ENCODE measurements around the gene BSG. TPM values are rescaled to one million over a fixed set of nuclear protein-coding genes. Genes with fewer than 3 reads are reported as not detected.

BSG gene
- total and polyA plus RNA-seq, 11 donors = 727 to 2,989 (median 1,462) TPM

- peaks cover 0 to 4% (median 0%) of the 10 kb centered on the region in 12 donors for H3K9me3 ChIP-seq
- peaks cover 0 to under 1% (median 0%) of the 10 kb centered on the region in 9 donors for H3K36me3 ChIP-seq
- intact Hi-C loops (cut with DNase I) = no loop called here
Observed at GRCh38 chr19:525857-526419, 46.5 kb upstream of the BSG start.

GRCh38 chr19:530134-531008 is 42.0 kb upstream of the BSG start:
- intact Hi-C loops (cut with DNase I) = loop anchor here in 5 of 10 donors (5.0 to 10.0 kb wide), 2 partner anchors 42 to 104 kb away; partner anchors contain the start of genes BSG (in 4 of the 5), FGF22 (in 1 of the 5) and POLRMT (in 1 of the 5)
- H3K4me1 ChIP-seq = peaks cover 15 to 30% (median 24%) of the 10 kb centered on the region in 12 donors
- 67 to 71% (median 70%) methylated on average over 33 to 38 of the region's 38 CpGs for WGBS, 4 donors
- H3K9me3 ChIP-seq = no peaks in the 10 kb centered on the region
- peaks cover 0 to 5% (median 0%) of the 10 kb centered on the region in 9 donors for H3K27me3 ChIP-seq
- DNase-seq = no peak
- ATAC-seq = no peak
- peak overlapping the region; percentile 74 to 100 (median 92) for H3K4me3 ChIP-seq
- H3K36me3 ChIP-seq = peaks cover 0 to 6% (median under 1%) of the 10 kb centered on the region in 9 donors
- TF ChIP-seq POLR2A (IDR thresholded peaks at IDR 0.05) (no peak), CTCF (IDR thresholded peaks at IDR 0.05) (no peak)
- H3K27ac ChIP-seq = peak overlapping the region in 11 of 12 donors; percentile 93 to 100 (median 98)

More at GRCh38 chr19:525857-526419, 46.5 kb upstream of the BSG start:
- DNase-seq (no peak), ATAC-seq (no peak)
- H3K27me3 ChIP-seq = peaks cover 0 to 5% (median 0%) of the 10 kb centered on the region in 9 donors
- WGBS, 4 donors = 42 to 47% (median 46%) methylated on average over 13 of the region's 13 CpGs
- no peak overlapping the region for H3K27ac ChIP-seq
- H3K4me1 ChIP-seq = peaks cover 0 to 7% (median 5%) of the 10 kb centered on the region in 12 donors
- TF ChIP-seq CTCF (IDR thresholded peaks at IDR 0.05) (no peak), POLR2A (IDR thresholded peaks at IDR 0.05) (no peak)
- no peak overlapping the region for H3K4me3 ChIP-seq

GRCh38 chr19:531009-531752 is 41.2 kb upstream of the BSG start:
- H3K36me3 ChIP-seq = peaks cover 0 to 14% (median 9%) of the 10 kb centered on the region in 9 donors
- WGBS, 4 donors = 0 to 1% (median 1%) methylated on average over 53 to 103 of the region's 103 CpGs
- H3K4me1 ChIP-seq = peaks cover 16 to 35% (median 28%) of the 10 kb centered on the region in 12 donors
- ATAC-seq (peak; percentile 27 to 80 (median 68)), DNase-seq (peak; percentile 85 to 94 (median 88))
- TF ChIP-seq POLR2A (IDR thresholded peaks at IDR 0.05) (peak in 1 of 2 donors; percentile 72), CTCF (IDR thresholded peaks at IDR 0.05) (peak in 3 of 12 donors; percentile 16 to 25 (median 19))
- H3K27me3 ChIP-seq = peaks cover 0 to 2% (median 0%) of the 10 kb centered on the region in 9 donors
- no peaks in the 10 kb centered on the region for H3K9me3 ChIP-seq
- H3K4me3 ChIP-seq = peak overlapping the region; percentile 74 to 100 (median 92)
- H3K27ac ChIP-seq = peak overlapping the region; percentile 93 to 100 (median 98)
- intact Hi-C loops (cut with DNase I) = loop anchor here in 5 of 10 donors (5.0 to 10.0 kb wide), 2 partner anchors 41 to 104 kb away; partner anchors contain the start of genes BSG (in 4 of the 5), FGF22 (in 1 of the 5) and POLRMT (in 1 of the 5)

All from heart left ventricle (tissue), 16 donors.